Testis (tissue), 3 donors: Measurements from ENCODE around the gene LKAAEAR1. TPM values are rescaled to one million over a fixed set of nuclear protein-coding genes. Genes with fewer than 3 reads are reported as not detected.
"Not testable (repeated sequence)": the region's sequence is repeated elsewhere in the genome, so short reads cannot be mapped to it uniquely, and the experiment has no call there.

ENCODE experiments used
- DNase-seq: peaks from one replicate; pipeline ENCODE4 v3.0.0-alpha.2; 2019
- H3K27ac ChIP-seq, 2 donors: fragments of 200-600 bp; sonication (generic); one replicate each; pipeline ENCODE4 v1.5.1; 2019
- H3K27me3 ChIP-seq: fragments of 200-600 bp; sonication (generic); one replicate; pipeline ENCODE4 v1.5.1; 2019
- H3K36me3 ChIP-seq: fragments of 200-600 bp; sonication (generic); one replicate; pipeline ENCODE4 v1.5.1; 2017; ENCODE audit warnings: low read depth; ENCODE audit errors: missing control alignments
- H3K4me1 ChIP-seq: fragments of 200-600 bp; sonication (generic); one replicate; pipeline ENCODE4 v1.5.1; 2019
- H3K4me3 ChIP-seq, 2 donors: fragments of 200-600 bp; sonication (generic); one replicate each; pipeline ENCODE4 v1.5.1; 2017 to 2019
- H3K9me3 ChIP-seq: fragments of 200-600 bp; sonication (generic); one replicate; pipeline ENCODE4 v1.5.1; 2017
- POLR2A ChIP-seq: fragments of 450-650 bp; IDR thresholded peaks from one replicate; pipeline ENCODE4 v1.6.1; 2017; ENCODE audit warnings: antibody characterized with exemption, mild to moderate bottlenecking, moderate library complexity
- WGBS, 2 donors: methylation state at CpG; one replicate each; pipeline ENCODE4 v1.1.5; 2018; 5-methylcytosine and 5-hydroxymethylcytosine counted together
- intact Hi-C: fragments of 100-400 bp; cut with DNase I; formaldehyde crosslinking; loops from one replicate; pipeline ENCODE4 v1.15.1; 2023; ENCODE audit warnings: low total_unique reads
- polyA plus RNA-seq: library from polyadenylated mRNA; stranded (reverse); fragments of 350-450 nt; fragmentation: Illumina TruSeq; extraction: RNeasy Lipid Tissue Mini Kit (QIAGEN cat#74804); gene quantifications from one replicate; pipeline ENCODE4 v1.2.3, GENCODE V29; 2014; ENCODE audit warnings: low read depth, low replicate concordance; ENCODE audit not compliant: insufficient read depth
- total RNA-seq, 2 donors: library from RNA; depleted of rRNA; stranded (reverse); fragments of >200 nt; gene quantifications; one replicate each; pipeline ENCODE4 v1.2.3, GENCODE V29; 2016
- TF ChIP-seq, protein P1 (sequence below), 3 experiments: fragments of 450-650 bp in 2 of 3; fragments of 200-600 bp in 1 of 3; sonication (generic) in 1 of 3; IDR thresholded peaks; one replicate each; pipeline ENCODE4 v1.5.1; 2016 to 2019; ENCODE audit warnings: antibody characterized with exemption in 3 of 3, mild to moderate bottlenecking in 2 of 3, moderate library complexity in 1 of 3

Gene LKAAEAR1
- total and polyA plus RNA-seq, 3 donors from 2014 or later, result 6.6 to 89.9 (median 45.3) TPM

DNA sequence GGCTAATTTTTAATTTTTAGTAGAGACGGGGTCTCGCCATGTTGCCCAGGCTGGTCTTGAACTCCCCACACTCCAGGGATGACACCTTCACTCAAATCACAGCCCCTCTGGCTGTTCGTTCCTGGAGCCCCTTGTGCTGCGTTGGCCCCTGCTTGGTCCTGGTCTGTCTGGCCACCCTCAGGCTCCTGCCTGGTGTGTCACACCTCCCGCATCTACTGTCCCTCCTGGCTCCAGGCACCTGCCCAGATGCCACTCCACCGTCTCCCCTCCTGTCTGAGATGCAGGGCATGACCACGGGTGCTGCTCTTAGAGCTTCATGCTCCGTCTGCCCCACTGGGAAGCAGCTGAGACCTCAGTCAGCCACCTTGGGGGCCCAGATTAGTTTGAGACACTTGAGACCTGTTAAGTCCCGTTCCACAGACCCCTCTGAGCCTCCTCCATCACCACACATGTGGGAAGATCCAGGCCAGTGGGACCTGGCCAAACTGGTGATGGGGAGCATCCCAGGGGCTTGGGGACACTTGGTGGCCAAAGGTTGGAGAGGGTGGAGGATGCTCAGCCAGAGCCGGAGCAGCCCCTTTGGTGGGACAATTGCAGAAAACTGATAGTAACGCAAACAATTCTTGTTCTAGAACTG lies 45.1 kb upstream of the LKAAEAR1 start:
- DNase-seq, result no peak
- H3K4me1 ChIP-seq, result no peaks in the 10 kb centered on the region
- H3K4me3 ChIP-seq, result no peak overlapping the region
- no peaks in the 10 kb centered on the region for H3K9me3 ChIP-seq
- WGBS, 2 donors, result 85 to 86% methylated on average over 9 to 11 of the region's 11 CpGs
- H3K27ac ChIP-seq, result no peak overlapping the region
- H3K36me3 ChIP-seq, result no peaks in the 10 kb centered on the region
- H3K27me3 ChIP-seq, result no peaks in the 10 kb centered on the region
- intact Hi-C loops, result no loop called here
- TF ChIP-seq, protein P1, sequence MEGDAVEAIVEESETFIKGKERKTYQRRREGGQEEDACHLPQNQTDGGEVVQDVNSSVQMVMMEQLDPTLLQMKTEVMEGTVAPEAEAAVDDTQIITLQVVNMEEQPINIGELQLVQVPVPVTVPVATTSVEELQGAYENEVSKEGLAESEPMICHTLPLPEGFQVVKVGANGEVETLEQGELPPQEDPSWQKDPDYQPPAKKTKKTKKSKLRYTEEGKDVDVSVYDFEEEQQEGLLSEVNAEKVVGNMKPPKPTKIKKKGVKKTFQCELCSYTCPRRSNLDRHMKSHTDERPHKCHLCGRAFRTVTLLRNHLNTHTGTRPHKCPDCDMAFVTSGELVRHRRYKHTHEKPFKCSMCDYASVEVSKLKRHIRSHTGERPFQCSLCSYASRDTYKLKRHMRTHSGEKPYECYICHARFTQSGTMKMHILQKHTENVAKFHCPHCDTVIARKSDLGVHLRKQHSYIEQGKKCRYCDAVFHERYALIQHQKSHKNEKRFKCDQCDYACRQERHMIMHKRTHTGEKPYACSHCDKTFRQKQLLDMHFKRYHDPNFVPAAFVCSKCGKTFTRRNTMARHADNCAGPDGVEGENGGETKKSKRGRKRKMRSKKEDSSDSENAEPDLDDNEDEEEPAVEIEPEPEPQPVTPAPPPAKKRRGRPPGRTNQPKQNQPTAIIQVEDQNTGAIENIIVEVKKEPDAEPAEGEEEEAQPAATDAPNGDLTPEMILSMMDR (IDR thresholded peaks at IDR 0.05), result no peak
- TF ChIP-seq POLR2A, result no peak

DNA sequence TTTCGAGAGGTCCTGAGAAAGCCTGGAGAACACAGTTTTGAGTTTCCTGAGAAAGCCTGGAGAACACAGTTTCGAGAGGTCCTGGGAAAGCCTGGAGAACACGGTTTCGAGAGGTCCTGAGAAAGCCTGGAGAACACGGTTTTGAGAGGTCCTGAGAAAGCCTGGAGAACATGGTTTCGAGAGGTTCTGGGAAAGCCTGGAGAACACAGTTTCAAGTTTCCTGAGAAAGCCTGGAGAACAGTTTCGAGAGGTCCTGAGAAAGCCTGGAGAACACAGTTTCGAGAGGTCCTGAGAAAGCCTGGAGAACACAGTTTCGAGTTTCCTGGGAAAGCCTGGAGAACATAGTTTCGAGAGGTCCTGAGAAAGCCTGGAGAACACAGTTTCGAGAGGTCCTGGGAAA lies 39.3 kb upstream of the LKAAEAR1 start:
- DNase-seq, intact Hi-C loops, H3K4me3 ChIP-seq, H3K36me3 ChIP-seq, H3K27me3 ChIP-seq, H3K4me1 ChIP-seq, H3K9me3 ChIP-seq, H3K27ac ChIP-seq: not testable (repeated sequence)
- 89 to 91% methylated on average over 11 of the region's 11 CpGs for WGBS, 2 donors

DNA sequence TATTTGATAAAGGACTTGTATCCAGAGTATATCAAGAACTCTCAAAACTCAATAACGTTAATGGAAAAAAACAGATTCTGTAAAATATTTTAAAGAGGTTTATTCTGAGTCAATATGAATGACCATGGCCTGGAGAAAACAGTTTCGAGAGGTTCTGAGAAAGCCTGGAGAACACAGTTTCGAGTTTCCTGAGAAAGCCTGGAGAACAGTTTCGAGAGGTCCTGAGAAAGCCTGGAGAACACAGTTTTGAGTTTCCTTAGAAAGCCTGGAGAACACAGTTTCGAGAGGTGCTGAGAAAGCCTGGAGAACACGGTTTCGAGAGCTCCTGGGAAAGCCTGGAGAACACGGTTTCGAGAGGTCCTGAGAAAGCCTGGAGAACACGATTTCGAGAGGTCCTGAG lies 38.7 kb upstream of the LKAAEAR1 start:
- H3K27ac ChIP-seq, H3K36me3 ChIP-seq, H3K9me3 ChIP-seq, DNase-seq, H3K27me3 ChIP-seq, H3K4me3 ChIP-seq, H3K4me1 ChIP-seq, intact Hi-C loops: not testable (repeated sequence)
- WGBS, 2 donors, result 86 to 90% methylated on average over 11 of the region's 11 CpGs

DNA sequence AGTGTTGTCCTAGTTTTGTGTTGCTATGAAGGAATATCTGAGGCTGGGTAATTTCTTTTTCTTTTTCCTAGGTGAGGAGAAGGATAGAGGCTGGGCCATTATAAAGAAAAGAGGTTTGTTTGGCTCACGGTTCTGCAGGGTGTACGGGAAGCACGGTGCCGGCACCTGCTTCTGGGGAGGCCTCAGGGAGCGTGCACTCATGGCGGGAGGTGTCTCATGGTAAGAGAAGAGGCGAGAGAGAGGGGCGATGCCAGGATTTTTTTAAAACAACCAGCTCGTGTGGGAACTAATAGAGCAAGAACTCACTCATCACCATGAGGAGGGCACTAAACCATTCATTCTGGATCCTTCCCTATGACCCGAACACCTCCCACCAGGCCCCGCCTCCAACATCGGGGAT lies 37.4 kb upstream of the LKAAEAR1 start:
- no peaks in the 10 kb centered on the region for H3K4me1 ChIP-seq
- TF ChIP-seq, protein P1 (IDR thresholded peaks at IDR 0.05), result no peak
- no peak for TF ChIP-seq POLR2A
- intact Hi-C loops, result no loop called here
- no peak overlapping the region for H3K27ac ChIP-seq
- H3K36me3 ChIP-seq, result no peaks in the 10 kb centered on the region
- H3K4me3 ChIP-seq, result no peak overlapping the region
- no peaks in the 10 kb centered on the region for H3K27me3 ChIP-seq
- DNase-seq, result no peak
- H3K9me3 ChIP-seq, result no peaks in the 10 kb centered on the region
- WGBS, 2 donors, result 85 to 87% methylated on average over 12 of the region's 12 CpGs

DNA sequence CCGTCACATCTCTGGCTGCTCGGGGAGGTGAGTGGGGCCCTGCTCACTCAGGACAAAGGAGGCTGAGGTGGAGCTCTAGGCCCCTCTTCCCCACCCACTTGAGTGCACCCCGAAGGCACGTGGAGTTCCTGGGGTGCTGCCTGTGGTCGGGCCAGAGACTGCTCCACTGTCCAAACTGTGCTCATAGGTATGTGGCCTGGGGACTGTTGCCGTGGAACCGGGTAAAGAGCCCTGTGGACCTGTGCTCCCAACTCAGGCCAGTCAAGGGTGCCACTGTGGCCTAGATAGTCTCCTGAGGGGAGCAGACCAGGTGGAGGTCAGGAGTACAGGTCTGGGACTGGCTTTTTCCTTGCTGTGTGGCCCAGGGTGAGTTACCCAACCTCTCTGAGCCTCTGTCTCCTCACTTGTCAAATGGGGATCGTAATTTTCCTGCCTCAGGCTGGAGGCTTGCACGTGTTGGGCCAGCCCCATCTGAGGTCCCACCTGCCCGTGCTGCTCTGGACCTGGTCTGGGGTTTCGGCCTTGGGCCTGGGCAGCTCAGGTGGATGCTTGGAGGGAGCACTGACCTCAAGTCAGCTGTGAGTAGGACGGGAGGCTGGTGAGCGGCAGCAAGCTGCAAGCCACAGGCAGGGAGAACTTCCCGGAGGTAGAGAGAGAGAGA lies 35.6 kb upstream of the LKAAEAR1 start:
- Histone ChIP-seq H3K9me3 (no peaks in the 10 kb centered on the region), H3K27ac (no peak overlapping the region), H3K27me3 (no peaks in the 10 kb centered on the region), H3K36me3 (no peaks in the 10 kb centered on the region), H3K4me3 (no peak overlapping the region), H3K4me1 (no peaks in the 10 kb centered on the region)
- intact Hi-C loops, result no loop called here
- no peak for DNase-seq
- TF ChIP-seq, protein P1 (IDR thresholded peaks at IDR 0.05), result no peak
- TF ChIP-seq POLR2A, result no peak
- 72 to 76% methylated on average over 9 to 14 of the region's 14 CpGs for WGBS, 2 donors

DNA sequence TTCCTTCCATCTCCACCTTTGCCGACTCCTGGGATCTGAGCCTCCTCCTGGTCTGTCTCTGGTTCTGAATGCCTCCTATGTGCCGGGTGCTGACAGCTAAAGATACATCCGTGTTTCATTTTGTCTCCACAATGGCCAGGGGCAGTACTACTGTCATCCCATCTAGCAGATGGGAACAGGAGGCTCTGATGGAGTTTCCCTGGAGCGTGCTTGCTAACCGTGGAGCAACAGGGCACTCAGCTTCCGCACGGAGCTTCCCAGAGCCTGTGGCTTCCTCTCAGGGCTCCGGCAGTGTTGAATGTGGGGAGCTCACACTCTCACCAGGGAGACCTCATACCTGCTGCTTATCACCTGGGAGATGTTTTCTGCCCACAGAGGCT lies 35.1 kb upstream of the LKAAEAR1 start:
- 76 to 87% methylated on average over 8 of the region's 8 CpGs for WGBS, 2 donors
- H3K27ac ChIP-seq, result no peak overlapping the region
- no peaks in the 10 kb centered on the region for H3K27me3 ChIP-seq
- no peak for TF ChIP-seq POLR2A
- TF ChIP-seq, protein P1 (IDR thresholded peaks at IDR 0.05), result no peak
- H3K36me3 ChIP-seq, result no peaks in the 10 kb centered on the region
- intact Hi-C loops, result no loop called here
- no peaks in the 10 kb centered on the region for H3K9me3 ChIP-seq
- DNase-seq, result no peak
- no peaks in the 10 kb centered on the region for H3K4me1 ChIP-seq
- no peak overlapping the region for H3K4me3 ChIP-seq

DNA sequence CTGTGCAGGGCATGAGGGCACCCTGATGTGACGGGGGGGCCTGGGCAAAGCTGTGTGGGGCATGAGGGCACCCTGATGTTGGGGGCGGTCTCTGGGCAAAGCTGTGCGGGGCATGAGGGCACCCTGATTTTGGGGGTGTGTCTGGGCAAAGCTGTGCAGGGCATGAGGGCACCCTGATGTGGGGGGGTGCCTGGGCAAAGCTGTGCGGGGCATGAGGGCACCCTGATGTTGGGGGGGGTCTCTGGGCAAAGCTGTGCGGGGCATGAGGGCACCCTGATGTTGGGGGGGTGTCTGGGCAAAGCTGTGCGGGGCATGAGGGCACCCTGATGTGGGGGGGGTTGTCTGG lies 33.2 kb upstream of the LKAAEAR1 start:
- WGBS, 2 donors, result 80% methylated on average over 6 of the region's 6 CpGs; no CpG with 5 or more reads in 1 of the 2 donors
- H3K4me3 ChIP-seq, H3K27ac ChIP-seq, H3K36me3 ChIP-seq, intact Hi-C loops, H3K4me1 ChIP-seq, H3K9me3 ChIP-seq, H3K27me3 ChIP-seq, DNase-seq: not testable (repeated sequence)
